HG03442 (cell line): ENCODE results near the gene SCARF2.
"Not testable (repeated sequence)": the region's sequence is repeated elsewhere in the genome, so short reads cannot be mapped to it uniquely, and the experiment has no call there.

Experiments
- ATAC-seq: cut with Tn5 transposase; IDR thresholded peaks from one replicate; pipeline ENCODE4 v1.9.1; 2021; ENCODE audit warnings: mild to moderate bottlenecking, moderate library complexity; ENCODE audit not compliant: unreplicated experiment

The SCARF2 gene

DNA sequence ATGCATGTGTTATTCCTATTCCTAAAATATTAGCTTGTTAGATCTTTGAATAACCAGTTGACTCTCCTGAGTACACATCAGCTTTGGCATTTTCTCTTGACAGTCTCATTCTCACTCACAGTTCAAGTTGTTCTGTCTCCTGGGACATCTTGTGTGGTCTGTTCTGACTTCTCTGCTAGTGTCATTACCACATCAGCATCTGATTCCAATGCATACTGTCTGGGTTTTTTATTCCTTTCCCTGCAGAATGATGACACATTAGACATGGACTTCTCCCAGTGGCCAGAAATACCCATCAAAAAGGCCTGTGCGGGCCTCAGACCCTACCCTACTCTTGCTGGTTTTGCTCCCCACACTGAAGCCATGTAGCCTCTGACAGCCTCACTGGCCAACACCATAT lies 41.0 kb downstream of the SCARF2 start:
- ATAC-seq: no peak

DNA sequence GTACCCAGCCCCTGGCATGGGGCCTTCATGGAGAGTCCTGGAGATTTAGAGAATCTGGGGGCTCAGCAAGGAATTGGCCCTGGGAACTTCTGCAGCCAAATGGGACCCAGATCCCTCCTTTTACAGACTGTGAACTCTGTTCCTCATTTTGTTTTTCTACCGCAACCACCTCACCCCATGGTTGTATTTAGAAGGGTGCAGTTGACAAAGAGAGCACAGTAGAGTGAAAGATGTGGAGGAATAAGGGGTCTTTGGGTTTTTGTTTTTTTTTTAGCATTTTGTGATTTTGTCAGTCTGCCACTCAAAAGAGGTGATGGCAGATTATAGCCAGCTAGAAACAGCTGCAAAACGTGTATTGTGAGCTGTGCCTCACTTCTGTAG lies 41.7 kb downstream of the SCARF2 start:
- ATAC-seq: no peak

DNA sequence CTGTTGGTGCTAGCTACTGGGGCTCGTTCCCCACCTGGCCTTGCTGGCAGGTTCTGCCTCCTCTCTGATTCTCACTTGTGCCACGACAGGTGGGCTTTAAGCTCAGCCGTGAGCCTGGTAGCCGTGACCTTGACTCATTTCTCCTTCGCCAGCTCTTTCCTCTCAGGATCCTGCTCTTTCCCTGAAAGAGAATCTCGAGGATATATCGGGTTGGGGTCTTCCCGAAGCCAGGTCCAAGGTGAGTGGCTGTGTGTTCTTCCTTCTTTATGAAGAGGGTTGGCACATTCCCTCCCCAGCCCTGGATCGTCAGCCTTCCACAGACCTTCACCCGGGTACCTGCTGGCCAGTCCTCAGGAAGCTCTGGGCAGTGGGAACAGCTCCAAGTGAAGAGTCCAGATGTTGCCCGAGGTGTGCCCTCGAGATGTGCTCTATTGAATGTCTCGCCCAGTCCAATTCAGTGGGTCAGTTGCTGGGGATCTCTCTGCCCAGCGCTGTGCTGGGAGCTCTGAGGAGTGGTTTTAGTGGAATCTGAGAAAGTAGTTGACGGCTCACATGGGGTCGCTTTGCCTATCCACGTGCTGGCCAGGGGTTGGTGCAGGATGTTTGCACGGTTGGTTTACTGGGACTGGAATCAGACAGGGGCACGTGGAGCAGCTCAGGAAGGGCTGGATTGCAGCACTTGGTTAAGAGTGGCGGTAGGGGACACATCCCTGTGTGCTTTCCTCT lies 42.3 kb downstream of the SCARF2 start:
- ATAC-seq: no peak

DNA sequence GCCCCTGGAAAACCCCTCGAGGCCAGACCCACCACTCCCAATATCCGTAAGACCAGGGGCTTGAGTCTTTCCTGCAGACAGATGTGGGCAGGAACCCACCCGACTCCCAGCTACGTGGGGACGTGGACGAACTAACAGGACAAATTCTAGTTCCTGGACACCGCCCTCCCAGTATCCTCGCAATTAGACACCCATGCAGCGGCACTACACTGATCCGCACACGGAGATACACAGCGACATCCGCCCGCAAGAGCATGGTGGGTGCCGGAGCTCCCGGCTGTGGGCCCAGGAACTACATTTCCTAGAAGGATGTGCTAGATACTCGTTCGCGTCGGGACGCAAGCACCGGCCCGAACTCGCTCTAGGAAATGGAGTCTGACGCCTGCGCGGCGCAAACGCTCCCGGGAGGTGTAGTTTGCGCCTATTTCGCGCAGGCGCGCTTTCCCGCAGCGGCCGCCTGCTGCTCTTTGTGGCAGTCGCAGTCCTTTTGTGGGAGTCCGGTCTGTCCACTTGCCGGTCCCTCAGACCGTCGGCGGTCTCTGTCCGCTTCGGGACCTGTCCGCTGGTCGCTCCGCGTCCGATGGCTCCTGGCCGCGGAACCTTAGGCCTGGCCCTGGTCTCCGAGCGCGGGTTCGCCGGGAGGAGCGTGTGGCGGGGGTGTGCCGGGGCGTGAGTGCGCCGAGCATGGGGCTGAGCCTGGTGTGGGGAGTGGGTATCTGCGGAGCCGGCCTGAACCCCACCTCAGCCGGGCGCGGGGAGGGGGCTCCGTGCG lies 43.7 kb downstream of the SCARF2 start, which contains the start of gene ZNF74:
Gene ZNF74 (plus strand): TSS at position 447 of the 772 bp plus-strand sequence. CDS start 478 bp downstream, outside the sequence.
- peak; percentile 72 for ATAC-seq

DNA sequence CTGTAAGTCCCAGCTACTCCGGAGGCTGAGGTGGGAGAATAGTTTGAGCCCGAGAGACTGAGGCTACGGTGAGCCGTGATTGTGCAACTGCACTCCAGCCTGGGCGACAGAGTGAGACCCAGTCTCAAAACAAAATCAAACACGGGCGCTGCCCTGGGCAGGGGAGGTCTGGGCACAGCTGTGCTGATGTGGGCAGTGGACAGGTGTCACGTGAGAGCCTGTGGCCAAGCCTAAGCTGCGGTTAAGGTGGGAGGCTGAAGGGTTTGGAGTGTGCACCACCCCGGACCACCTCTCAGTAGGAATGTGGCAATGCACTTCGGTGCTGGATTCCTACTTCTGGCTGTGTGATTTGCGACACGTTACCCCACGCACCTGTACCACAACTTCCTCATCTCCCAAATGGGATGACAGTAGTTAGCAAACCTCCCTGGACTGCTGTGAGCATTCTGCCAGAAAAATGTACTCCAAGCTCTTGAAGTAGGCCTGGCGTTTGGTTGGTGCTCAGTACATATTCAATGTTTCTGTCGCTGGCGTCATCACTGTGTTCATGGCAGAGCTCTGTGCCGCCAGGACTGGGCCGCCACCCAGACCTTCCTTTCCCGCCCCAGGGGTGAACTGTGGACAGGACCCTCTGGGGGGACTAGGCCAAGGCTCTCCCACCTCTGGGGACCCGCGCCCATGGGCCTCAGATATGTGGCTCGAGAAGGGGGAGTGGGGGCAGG lies 44.5 kb downstream of the SCARF2 start:
- ATAC-seq: peak; percentile 3

DNA sequence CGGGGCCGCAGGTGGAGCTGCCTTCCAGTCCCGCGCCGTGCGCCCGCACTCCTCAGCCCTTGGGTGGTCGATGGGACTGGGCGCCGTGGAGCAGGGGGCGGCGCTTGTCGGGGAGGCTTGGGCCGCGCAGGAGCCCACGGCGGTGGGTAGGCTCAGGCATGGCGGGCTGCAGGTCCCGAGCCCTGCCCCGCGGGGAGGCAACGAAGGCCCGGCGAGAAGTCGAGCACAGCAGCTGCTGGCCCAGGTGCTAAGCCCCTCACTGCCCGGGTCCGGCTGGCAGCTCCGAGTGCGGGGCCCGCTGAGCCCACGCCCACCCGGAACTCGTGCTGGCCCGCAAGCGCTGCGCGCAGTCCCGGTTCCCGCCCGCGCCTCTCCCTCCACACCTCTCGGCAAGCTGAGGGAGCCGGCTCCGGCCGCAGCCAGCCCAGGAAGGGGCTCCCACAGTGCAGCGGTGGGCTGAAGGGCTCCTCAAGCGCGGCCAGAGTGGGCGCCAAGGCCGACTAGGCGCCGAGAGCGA lies 45.2 kb downstream of the SCARF2 start:
- ATAC-seq: not testable (repeated sequence)

DNA sequence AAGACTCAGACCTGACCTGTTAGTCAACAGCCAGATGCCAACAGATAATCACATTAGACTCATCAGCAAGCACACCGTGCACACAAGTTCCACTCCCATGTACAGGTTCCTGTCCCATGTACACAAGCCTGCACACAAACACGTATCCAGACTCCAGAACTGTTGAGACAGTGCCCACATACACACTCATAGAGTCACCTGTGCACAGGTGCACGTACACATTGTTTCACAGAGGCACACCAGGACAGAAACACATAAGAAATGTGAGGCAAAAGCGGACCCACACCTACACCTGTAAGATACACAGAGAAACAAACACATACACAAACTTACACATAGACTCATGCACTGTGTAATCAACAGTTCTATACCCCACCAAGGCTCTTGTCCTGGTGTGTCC lies 46.4 kb downstream of the SCARF2 start:
- ATAC-seq: no peak

DNA sequence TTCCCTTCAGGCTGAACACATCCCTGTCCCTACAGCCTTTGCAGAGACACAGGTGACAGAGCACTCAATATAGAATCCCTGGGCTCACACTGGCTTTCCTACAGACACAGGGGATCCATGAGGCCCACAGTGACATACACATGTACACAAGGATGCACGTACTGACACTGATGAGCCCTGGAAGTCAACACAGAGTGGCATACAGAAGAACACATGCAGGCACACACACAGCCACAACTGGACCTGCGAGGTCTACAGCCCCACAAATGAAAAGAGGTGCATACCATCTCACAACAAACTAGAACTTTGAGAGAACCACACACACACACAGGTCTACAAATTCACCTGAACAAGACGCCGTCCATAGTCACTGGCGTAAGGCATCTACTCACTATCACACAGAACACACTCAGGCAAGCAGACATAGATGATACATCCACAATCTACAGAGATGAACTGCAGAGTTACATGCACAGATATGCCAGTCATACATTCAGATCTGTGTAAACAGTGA lies 47.2 kb downstream of the SCARF2 start:
- no peak for ATAC-seq

DNA sequence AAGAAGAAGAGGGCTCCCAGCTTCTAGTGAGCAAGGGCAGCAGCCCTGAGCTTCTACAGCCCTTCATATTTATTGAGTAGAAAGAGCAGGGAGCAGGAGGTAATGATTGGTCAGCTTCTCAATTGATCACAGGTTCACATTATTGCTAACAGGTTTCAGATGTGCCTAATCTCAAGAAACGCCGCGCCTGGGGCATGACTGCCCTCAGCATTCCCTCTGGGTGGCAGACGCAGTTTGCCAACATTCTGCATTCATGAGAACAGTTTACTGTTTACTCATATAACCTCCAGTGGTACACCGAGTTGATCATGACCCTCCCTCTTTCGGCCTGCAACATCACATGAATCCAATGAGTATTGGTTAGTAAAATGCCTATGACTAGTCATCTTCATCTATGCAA lies 48.3 kb downstream of the SCARF2 start:
- no peak for ATAC-seq

DNA sequence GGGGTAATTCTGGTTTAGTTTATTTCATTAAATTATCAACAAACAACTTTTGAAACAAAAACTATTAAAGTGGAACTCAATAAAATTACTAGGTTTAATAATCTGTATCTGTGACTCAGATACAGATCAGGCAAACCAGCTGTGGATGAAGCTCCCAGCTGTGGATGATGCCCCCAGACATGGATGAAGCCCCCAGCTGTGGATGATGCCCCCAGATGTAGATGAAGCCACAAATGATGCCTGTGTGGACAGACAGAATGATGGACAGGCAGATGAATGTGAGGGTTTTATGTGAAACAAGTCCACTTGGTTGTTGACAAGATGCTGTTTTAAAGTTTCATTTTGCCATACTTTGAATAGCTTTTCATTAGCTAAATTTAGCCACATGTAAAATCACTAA lies 49.4 kb downstream of the SCARF2 start:
- no peak for ATAC-seq

DNA sequence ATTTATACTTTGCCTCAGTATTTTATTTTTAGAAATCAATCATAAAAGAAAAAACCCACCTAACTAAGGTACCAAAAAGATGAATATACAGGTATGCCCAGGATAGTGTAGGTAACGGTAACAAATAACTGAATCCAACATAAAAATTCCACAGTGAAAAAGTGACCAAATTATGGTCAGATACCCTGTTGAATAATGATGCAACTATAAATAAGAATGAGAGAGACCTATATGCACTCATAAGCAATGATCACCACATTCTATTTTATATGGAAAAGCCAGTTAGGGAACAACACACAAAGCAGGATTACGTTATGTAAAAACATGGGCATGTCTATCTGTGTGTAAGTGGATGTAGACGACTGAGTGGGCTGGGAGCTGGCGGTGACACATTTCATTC lies 50.7 kb downstream of the SCARF2 start:
- ATAC-seq: no peak

DNA sequence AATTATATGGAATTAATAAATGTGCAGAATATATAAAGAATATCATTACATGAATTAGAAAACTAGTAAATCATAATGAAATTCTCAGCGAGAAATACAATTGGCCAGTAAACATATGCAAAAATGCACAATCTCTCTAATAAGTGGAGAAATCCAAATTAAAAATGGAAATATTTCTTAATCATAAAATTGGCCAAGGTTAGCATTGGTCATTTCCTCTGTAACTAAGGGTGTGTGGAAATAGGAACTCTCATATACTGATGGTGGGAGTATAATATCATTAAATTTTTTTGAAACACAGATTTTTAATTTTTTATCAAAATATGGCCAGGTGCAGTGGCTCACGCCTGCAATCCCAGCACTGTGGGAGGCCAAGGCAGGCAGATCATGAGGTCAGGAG lies 51.3 kb downstream of the SCARF2 start:
- ATAC-seq: no peak

DNA sequence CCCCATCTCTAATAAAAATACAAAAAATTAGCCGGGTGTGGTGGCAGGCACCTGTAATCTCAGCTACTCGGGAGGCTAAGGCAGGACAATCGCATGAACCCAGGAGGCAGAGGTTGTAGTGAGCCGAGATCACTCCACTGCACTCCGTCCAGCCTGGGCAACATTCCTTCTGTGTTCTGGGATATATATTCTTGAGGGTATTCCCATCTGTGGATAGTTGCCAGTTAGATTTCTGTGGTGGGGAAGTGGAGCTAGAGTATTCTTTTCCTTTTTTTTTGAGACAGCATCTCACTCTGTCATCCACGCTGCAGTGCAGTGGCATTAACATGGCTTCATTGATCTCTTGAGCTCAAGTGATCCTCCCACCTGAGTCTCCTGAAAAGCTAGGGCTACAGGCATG lies 52.8 kb downstream of the SCARF2 start:
- ATAC-seq: no peak

DNA sequence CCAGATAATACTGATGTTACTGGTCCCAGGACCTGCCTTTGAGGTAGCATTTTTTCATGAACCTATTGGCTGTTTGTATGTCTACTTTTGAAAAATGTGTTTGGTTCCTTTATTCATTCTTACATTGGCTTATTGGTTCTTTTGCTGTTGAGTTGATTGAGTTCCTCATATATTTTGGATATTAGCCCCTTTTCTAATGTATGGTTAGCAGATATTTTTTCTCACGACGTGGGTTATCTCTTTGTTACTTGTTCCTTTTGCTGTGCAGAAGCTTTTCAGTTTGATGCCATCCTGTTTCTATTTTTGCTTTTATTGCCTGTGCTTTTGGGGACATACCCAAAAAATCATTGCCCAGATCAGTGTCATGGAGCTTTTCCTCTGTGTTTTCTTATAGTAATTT lies 53.5 kb downstream of the SCARF2 start:
- ATAC-seq: no peak

DNA sequence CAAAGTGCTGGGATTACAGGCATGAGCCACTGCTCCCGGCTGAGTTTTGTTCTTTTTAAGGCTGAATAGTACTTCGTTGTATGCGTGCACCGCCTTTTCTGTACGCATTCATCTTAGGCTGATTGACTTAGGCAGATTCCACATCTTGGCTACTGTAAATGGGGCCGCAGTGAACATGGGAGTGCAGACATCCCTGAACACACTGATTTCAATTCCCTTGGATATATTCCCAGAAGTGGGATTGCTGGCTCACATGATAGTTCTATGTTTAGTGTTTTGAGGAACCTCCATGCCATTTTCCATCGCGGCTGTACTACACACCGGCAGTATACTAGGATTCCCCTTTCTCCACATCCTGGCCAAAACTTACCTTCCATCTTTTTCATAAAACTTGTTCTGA lies 54.1 kb downstream of the SCARF2 start:
- no peak for ATAC-seq

DNA sequence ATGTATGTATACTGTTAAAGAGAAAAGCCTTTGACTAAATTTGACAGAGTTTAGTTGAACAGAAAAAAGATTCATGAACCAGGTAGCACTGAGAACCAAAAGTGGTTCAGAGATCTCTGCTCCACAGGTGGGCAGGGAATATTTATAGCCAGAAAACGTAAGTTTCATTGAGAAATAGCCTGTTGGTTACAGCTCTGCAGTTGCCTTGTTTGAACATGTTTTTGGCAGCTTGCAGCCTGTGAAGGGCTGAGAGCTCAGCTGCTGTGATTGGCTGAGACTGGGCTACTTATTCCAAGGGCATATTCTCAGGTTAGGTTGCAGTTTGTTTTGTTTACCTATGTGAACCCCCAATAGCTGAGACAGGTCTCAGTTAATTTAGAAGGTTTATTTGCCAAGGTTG lies 57.1 kb downstream of the SCARF2 start:
- ATAC-seq: no peak

DNA sequence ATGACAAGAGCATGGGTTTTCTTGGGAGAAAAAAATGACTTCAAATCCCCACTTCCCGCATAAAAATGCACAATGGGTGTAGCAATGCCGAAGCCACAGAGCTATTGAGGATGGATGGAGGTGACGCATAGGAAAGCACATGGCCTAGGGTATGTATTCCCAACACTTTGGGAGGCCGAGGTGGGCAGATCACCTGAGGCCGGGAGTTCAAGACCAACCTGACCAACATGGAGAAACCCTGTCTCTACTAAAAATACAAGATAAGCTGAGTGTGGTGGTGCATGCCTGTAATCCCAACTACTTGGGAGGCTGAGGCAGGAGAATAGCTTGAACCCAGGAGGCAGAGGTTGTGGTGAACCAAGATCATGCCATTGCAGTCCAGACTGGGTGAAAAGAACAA lies 58.9 kb downstream of the SCARF2 start:
- not testable (repeated sequence) for ATAC-seq

DNA sequence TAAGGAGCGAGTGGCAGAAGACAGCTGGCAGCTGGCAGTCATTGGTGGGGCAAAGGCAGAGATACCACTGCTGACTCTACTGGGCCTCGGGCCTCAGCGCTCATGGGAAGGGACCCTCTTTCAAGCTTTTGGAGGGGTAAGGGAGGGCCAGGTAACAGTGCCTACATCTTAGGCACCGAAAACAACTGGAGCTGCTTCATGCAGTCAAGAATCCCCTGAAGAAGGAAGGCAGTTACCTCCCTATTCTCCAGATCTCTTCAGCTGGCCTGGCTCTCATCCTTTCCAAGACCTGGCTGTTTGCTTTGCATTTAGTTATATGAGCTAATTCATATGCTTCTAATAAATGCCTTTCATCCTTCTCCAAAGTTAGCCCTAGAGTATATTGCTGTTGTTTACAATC lies 59.5 kb downstream of the SCARF2 start:
- ATAC-seq: no peak

DNA sequence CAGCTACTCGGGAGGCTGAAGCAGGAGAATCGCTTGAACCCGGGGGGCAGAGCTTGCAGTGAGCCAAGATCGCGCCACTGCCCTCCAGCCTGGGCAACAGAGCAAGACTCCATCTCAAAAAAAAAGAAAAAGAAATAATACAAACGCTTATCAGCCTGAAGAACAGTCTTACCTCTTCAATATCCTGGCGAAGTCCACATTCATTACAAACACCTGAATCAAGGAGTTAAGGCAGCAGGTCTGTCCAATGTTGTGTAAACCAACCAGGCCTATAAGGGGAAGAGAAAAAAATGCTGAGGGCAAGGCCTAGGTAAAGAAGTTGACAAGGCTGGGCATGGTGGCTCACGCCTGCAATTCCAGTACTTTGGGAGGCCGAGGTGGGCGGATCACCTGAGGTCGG lies 60.6 kb downstream of the SCARF2 start:
- ATAC-seq: not testable (repeated sequence)

DNA sequence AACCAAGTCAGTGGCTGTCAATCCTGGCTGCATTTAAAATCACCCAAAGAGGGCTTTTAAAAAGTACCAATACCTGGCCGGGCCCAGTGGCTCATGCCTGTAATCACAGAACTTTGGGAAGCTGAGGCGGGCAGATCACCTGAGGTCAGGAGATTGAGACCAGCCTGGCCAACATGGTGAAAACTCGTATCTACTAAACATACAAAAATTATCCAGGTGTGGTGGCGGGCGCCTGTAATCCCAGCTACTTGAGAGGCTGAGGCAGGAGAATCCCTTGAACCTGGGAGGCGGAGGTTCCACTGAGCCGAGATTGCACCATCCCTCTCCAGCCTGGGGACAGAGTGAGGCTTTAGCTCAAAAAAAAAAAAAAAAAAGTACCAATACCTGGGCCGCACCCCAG lies 61.3 kb downstream of the SCARF2 start:
- ATAC-seq: not testable (repeated sequence)
